IMR-90 (cell line): ENCODE results near the gene GLT1D1.

Experiments used
- CTCF ChIP-seq: conservative IDR thresholded peaks from 2 replicates; pipeline ENCODE4 v1.5.1; 2012; ENCODE audit warnings: mild to moderate bottlenecking, low read depth, low read length, improper control_type of control experiment
- RFX5 ChIP-seq: IDR thresholded peaks from 2 replicates; pipeline ENCODE4 v1.8.0; 2012; ENCODE audit warnings: low read depth, mild to moderate bottlenecking, low read length, moderate library complexity

- no peak for TF ChIP-seq CTCF
- TF ChIP-seq RFX5, result no peak
These were observed 133.7 kb downstream of the GLT1D1 start for GRCh38 chr12:128986957-128987356.
